IMR-90 (cell line): ENCODE measurements around the gene UBE3A.

Source experiments
- FOS ChIP-seq: fragments of 150-350 bp; IDR thresholded peaks from 2 replicates; pipeline ENCODE4 v1.6.1; 2016; ENCODE audit warnings: low read depth, low read length
- MAFK ChIP-seq: IDR thresholded peaks from 2 replicates; pipeline ENCODE4 v1.6.1; 2012; ENCODE audit warnings: low read depth, low read length, improper control_type of control experiment
- MXI1 ChIP-seq: IDR thresholded peaks from 2 replicates; pipeline ENCODE4 v1.6.1; 2012; ENCODE audit warnings: low read depth, mild to moderate bottlenecking, low read length, moderate library complexity, borderline replicate concordance
- POLR2A ChIP-seq: IDR thresholded peaks from 2 replicates; pipeline ENCODE4 v1.6.1; 2012; ENCODE audit warnings: mild to moderate bottlenecking, low read depth, low read length
- RAD21 ChIP-seq: IDR thresholded peaks from 2 replicates; pipeline ENCODE4 v1.6.1; 2012; ENCODE audit warnings: low read length, improper control_type of control experiment
- RCOR1 ChIP-seq: IDR thresholded peaks from 2 replicates; pipeline ENCODE4 v1.6.1; 2012; ENCODE audit warnings: mild to moderate bottlenecking, low read length, improper control_type of control experiment; ENCODE audit not compliant: insufficient replicate concordance
- RFX5 ChIP-seq: IDR thresholded peaks from 2 replicates; pipeline ENCODE4 v1.8.0; 2012; ENCODE audit warnings: low read depth, mild to moderate bottlenecking, low read length, moderate library complexity
- TF ChIP-seq, protein P1 (sequence below): conservative IDR thresholded peaks from 2 replicates; pipeline ENCODE4 v1.5.1; 2012; ENCODE audit warnings: mild to moderate bottlenecking, low read depth, low read length, improper control_type of control experiment
- TF ChIP-seq, protein P2 (sequence below): fragments of 150-350 bp; IDR thresholded peaks from 2 replicates; pipeline ENCODE4 v1.6.1; 2016; ENCODE audit warnings: low read depth, mild to moderate bottlenecking, low read length, moderate library complexity, borderline replicate concordance
- TF ChIP-seq, protein P3 (sequence below): fragments of 150-350 bp; IDR thresholded peaks from 2 replicates; pipeline ENCODE4 v1.6.1; 2017; ENCODE audit warnings: mild to moderate bottlenecking, antibody characterized with exemption, low read length, low read depth

DNA sequence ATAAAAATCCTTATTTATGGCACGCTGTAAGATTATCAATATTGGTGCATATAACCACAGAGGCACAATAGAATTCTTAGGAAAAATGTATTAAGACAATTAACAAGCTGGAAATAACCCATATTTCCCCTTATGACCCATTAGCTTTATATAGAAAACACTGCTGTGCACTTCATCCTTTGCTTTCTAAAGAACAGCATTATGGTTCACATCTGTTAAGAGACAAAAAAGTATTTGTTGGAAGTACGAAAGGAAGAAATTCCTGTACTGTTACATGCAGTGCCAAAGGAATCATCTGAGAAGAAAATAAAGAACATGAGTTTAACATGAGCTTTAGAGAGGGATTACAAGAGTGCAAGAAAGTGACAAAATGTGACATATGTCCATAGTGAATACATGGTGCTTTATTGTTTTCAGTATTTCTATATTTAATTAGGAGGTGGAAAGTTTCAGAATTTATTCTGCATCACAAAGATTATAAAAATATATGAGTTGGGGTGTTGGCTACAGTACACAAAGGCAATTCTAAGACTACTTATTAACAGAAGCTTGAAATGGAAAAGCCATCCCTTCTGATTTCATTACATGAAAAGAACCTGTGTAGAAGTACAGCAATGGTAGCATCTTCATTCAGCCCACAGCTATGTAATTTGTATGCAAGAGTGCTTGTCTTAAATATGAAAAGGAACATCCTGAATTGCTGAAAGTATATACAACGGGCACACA lies 6.8 kb downstream of the UBE3A start:
- TF ChIP-seq, protein P1, sequence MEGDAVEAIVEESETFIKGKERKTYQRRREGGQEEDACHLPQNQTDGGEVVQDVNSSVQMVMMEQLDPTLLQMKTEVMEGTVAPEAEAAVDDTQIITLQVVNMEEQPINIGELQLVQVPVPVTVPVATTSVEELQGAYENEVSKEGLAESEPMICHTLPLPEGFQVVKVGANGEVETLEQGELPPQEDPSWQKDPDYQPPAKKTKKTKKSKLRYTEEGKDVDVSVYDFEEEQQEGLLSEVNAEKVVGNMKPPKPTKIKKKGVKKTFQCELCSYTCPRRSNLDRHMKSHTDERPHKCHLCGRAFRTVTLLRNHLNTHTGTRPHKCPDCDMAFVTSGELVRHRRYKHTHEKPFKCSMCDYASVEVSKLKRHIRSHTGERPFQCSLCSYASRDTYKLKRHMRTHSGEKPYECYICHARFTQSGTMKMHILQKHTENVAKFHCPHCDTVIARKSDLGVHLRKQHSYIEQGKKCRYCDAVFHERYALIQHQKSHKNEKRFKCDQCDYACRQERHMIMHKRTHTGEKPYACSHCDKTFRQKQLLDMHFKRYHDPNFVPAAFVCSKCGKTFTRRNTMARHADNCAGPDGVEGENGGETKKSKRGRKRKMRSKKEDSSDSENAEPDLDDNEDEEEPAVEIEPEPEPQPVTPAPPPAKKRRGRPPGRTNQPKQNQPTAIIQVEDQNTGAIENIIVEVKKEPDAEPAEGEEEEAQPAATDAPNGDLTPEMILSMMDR, result no peak
- TF ChIP-seq MXI1, result no peak
- no peak for TF ChIP-seq FOS
- TF ChIP-seq, protein P2, sequence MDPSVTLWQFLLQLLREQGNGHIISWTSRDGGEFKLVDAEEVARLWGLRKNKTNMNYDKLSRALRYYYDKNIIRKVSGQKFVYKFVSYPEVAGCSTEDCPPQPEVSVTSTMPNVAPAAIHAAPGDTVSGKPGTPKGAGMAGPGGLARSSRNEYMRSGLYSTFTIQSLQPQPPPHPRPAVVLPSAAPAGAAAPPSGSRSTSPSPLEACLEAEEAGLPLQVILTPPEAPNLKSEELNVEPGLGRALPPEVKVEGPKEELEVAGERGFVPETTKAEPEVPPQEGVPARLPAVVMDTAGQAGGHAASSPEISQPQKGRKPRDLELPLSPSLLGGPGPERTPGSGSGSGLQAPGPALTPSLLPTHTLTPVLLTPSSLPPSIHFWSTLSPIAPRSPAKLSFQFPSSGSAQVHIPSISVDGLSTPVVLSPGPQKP, result no peak
- TF ChIP-seq RCOR1, result no peak
- TF ChIP-seq POLR2A, result no peak
- no peak for TF ChIP-seq MAFK
- TF ChIP-seq RFX5, result no peak
- TF ChIP-seq, protein P3, sequence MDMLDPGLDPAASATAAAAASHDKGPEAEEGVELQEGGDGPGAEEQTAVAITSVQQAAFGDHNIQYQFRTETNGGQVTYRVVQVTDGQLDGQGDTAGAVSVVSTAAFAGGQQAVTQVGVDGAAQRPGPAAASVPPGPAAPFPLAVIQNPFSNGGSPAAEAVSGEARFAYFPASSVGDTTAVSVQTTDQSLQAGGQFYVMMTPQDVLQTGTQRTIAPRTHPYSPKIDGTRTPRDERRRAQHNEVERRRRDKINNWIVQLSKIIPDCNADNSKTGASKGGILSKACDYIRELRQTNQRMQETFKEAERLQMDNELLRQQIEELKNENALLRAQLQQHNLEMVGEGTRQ, result no peak
- TF ChIP-seq RAD21, result no peak
